ENCODE measurements around the gene TMIGD2. TPM values are rescaled to one million over a fixed set of nuclear protein-coding genes. Genes with fewer than 3 reads are reported as not detected.
A peak's percentile ranks its signal among the peaks of the same experiment; 100 is the strongest.

The TMIGD2 gene
- total RNA-seq, 1 donor from 2014 or later: 0.19 TPM

- DNase-seq (ENCODE audit: low spot score): peak; percentile 94
- Histone ChIP-seq H3K9me3 (ENCODE audit: low read depth) (no peaks in the 10 kb centered on the region), H3F3A (ENCODE audit: low read depth) (peaks cover 21% of the 10 kb centered on the region), H2AFZ (replicated peaks) (peak overlapping the region; percentile 73), H3K27ac (no peak overlapping the region), H3K79me2 (ENCODE audit: low read depth) (no peaks in the 10 kb centered on the region), H3K4me1 (peaks cover 3% of the 10 kb centered on the region), H3K27me3 (peaks cover 11% of the 10 kb centered on the region), H3K4me2 (peak overlapping the region; percentile 79), H3K4me3 (peak overlapping the region; percentile 48), H3K36me3 (no peaks in the 10 kb centered on the region), H3K9ac (no peak overlapping the region), H4K20me1 (ENCODE audit: low read depth) (peaks cover 5% of the 10 kb centered on the region)
- Mint-ChIP-seq H3K4me1 (peaks cover 22% of the 10 kb centered on the region), H3K9me3 (no peaks in the 10 kb centered on the region), H3K36me3 (peaks cover 4% of the 10 kb centered on the region), H3K4me3 (peak overlapping the region; percentile 89), H3K27ac (no peak overlapping the region), H3K27me3 (ENCODE audit: insufficient read depth, low read depth) (peaks cover 13% of the 10 kb centered on the region)
- TF ChIP-seq EZH2phosphoT487 (IDR thresholded peaks at IDR 0.05): no peak
- TF ChIP-seq EZH2 (IDR thresholded peaks at IDR 0.05): peak; percentile 34
These were observed 25.2 kb upstream of the TMIGD2 start for GRCh38 chr19:4327252-4327876.

GRCh38 chr19:4326837-4327251, 24.7 kb upstream of the TMIGD2 start:
- Histone ChIP-seq H3K36me3 (no peaks in the 10 kb centered on the region), H3K9ac (no peak overlapping the region), H3K27me3 (peaks cover 11% of the 10 kb centered on the region), H3K4me1 (peaks cover 3% of the 10 kb centered on the region), H3K79me2 (ENCODE audit: low read depth) (no peaks in the 10 kb centered on the region), H3K4me3 (peak overlapping the region; percentile 48), H3K27ac (no peak overlapping the region), H4K20me1 (ENCODE audit: low read depth) (peaks cover 5% of the 10 kb centered on the region), H2AFZ (replicated peaks) (peak overlapping the region; percentile 29), H3F3A (ENCODE audit: low read depth) (peaks cover 21% of the 10 kb centered on the region), H3K9me3 (ENCODE audit: low read depth) (no peaks in the 10 kb centered on the region), H3K4me2 (peak overlapping the region; percentile 79)
- Mint-ChIP-seq H3K27me3 (ENCODE audit: insufficient read depth, low read depth) (peaks cover 13% of the 10 kb centered on the region), H3K27ac (no peak overlapping the region), H3K9me3 (no peaks in the 10 kb centered on the region), H3K4me1 (peaks cover 22% of the 10 kb centered on the region), H3K4me3 (peak overlapping the region; percentile 89), H3K36me3 (peaks cover 4% of the 10 kb centered on the region)
- TF ChIP-seq EZH2phosphoT487 (IDR thresholded peaks at IDR 0.05) (no peak), CTCF (IDR thresholded peaks at IDR 0.05) (no peak), EZH2 (IDR thresholded peaks at IDR 0.05) (no peak)
- peak; percentile 85 for DNase-seq (ENCODE audit: low spot score)

DNA sequence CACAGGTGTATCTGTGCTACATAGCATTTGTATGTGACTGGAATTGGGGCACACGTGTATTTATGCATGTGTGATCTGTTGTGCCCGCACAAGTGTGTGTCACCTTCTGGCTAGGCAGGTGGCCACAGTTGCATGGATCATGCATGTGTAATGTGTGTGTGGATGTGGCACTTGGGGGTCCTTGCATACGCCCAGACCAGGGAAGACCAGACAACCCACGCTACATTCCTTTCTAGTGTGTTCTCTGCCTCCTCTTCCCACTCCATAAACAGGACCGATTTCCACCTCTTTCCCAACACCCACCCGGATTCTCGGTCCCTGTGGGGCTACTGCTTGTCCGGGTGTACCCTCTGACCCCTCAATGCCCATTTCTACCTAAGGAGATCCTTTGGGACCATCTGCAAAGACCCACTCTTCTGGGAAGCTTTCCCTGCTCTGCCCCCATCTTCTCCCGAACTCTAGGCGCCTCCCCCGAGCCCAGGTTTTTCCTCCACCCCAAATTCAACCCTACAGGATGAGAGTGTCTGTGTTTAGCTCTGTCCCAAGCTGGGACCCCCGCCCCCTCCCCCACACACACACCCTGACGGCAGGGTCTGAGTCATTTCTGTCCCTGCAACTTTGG, 24.1 kb upstream of the TMIGD2 start:
- H3K9ac ChIP-seq: no peak overlapping the region
- peaks cover 5% of the 10 kb centered on the region for H4K20me1 ChIP-seq (ENCODE audit: low read depth)
- no peaks in the 10 kb centered on the region for H3K9me3 ChIP-seq (ENCODE audit: low read depth)
- peaks cover 3% of the 10 kb centered on the region for H3K4me1 ChIP-seq
- H3K27ac ChIP-seq: no peak overlapping the region
- H3K27me3 Mint-ChIP-seq (ENCODE audit: insufficient read depth, low read depth): peaks cover 15% of the 10 kb centered on the region
- H3K27ac Mint-ChIP-seq: no peak overlapping the region
- H2AFZ ChIP-seq (replicated peaks): no peak overlapping the region
- peaks cover 11% of the 10 kb centered on the region for H3K27me3 ChIP-seq
- TF ChIP-seq CTCF (IDR thresholded peaks at IDR 0.05) (no peak), EZH2phosphoT487 (IDR thresholded peaks at IDR 0.05) (no peak), EZH2 (IDR thresholded peaks at IDR 0.05) (no peak)
- peak overlapping the region; percentile 79 for H3K4me2 ChIP-seq
- no peaks in the 10 kb centered on the region for H3K9me3 Mint-ChIP-seq
- H3K36me3 ChIP-seq: no peaks in the 10 kb centered on the region
- H3K36me3 Mint-ChIP-seq: peaks cover 4% of the 10 kb centered on the region
- no peaks in the 10 kb centered on the region for H3K79me2 ChIP-seq (ENCODE audit: low read depth)
- H3F3A ChIP-seq (ENCODE audit: low read depth): peaks cover 21% of the 10 kb centered on the region
- H3K4me3 Mint-ChIP-seq: peak overlapping the region; percentile 81
- peak overlapping the region; percentile 48 for H3K4me3 ChIP-seq
- no peak for DNase-seq (ENCODE audit: low spot score)
- peaks cover 22% of the 10 kb centered on the region for H3K4me1 Mint-ChIP-seq

- no peaks in the 10 kb centered on the region for H3K9me3 ChIP-seq (ENCODE audit: low read depth)
- peaks cover 12% of the 10 kb centered on the region for H3K36me3 Mint-ChIP-seq
- no peak overlapping the region for H3K4me2 ChIP-seq
- peaks cover 17% of the 10 kb centered on the region for H3K9me3 Mint-ChIP-seq
- H3K27me3 Mint-ChIP-seq (ENCODE audit: insufficient read depth, low read depth): peaks cover 13% of the 10 kb centered on the region
- peaks cover 21% of the 10 kb centered on the region for H3F3A ChIP-seq (ENCODE audit: low read depth)
- H2AFZ ChIP-seq (replicated peaks): no peak overlapping the region
- H3K27ac ChIP-seq: no peak overlapping the region
- H3K36me3 ChIP-seq: no peaks in the 10 kb centered on the region
- peaks cover 3% of the 10 kb centered on the region for H3K4me1 ChIP-seq
- H3K4me1 Mint-ChIP-seq: peaks cover 19% of the 10 kb centered on the region
- no peak overlapping the region for H3K27ac Mint-ChIP-seq
- H4K20me1 ChIP-seq (ENCODE audit: low read depth): peaks cover 5% of the 10 kb centered on the region
- H3K9ac ChIP-seq: no peak overlapping the region
- H3K4me3 ChIP-seq: no peak overlapping the region
- no peak for DNase-seq (ENCODE audit: low spot score)
- TF ChIP-seq EZH2 (IDR thresholded peaks at IDR 0.05) (no peak), CTCF (IDR thresholded peaks at IDR 0.05) (no peak), EZH2phosphoT487 (IDR thresholded peaks at IDR 0.05) (no peak)
- H3K27me3 ChIP-seq: peaks cover 11% of the 10 kb centered on the region
- no peak overlapping the region for H3K4me3 Mint-ChIP-seq
- H3K79me2 ChIP-seq (ENCODE audit: low read depth): no peaks in the 10 kb centered on the region
These were observed 22.0 kb upstream of the TMIGD2 start for GRCh38 chr19:4324228-4324627.

All from neural progenitor cell (in vitro differentiated cells).